GM15510 (cell line): ENCODE measurements around the gene SNCB.

Source experiments
- POLR2A ChIP-seq: IDR thresholded peaks from 3 replicates; pipeline ENCODE4 v1.6.1; 2011; ENCODE audit warnings: borderline replicate concordance; ENCODE audit not compliant: insufficient read length; ENCODE audit errors: extremely low read depth

Gene SNCB

GRCh38 chr5:176665517-176665916 is 35.2 kb upstream of the SNCB start:
- no peak for TF ChIP-seq POLR2A

GRCh38 chr5:176664886-176665285 is 34.6 kb upstream of the SNCB start:
- no peak for TF ChIP-seq POLR2A

- TF ChIP-seq POLR2A, result no peak
These were observed 34.1 kb upstream of the SNCB start for GRCh38 chr5:176664479-176664878.

GRCh38 chr5:176663566-176663965 is 33.2 kb upstream of the SNCB start:
- no peak for TF ChIP-seq POLR2A

GRCh38 chr5:176662371-176663333 is 32.3 kb upstream of the SNCB start:
- TF ChIP-seq POLR2A, result no peak

- TF ChIP-seq POLR2A, result no peak
These were observed 31.3 kb upstream of the SNCB start for GRCh38 chr5:176661676-176662075.

GRCh38 chr5:176660860-176661641 is 30.7 kb upstream of the SNCB start:
- TF ChIP-seq POLR2A, result no peak

- TF ChIP-seq POLR2A, result no peak
These were observed 30.2 kb upstream of the SNCB start for GRCh38 chr5:176660530-176660859.

GRCh38 chr5:176659860-176660461 is 29.6 kb upstream of the SNCB start:
- no peak for TF ChIP-seq POLR2A

GRCh38 chr5:176659512-176659839 is 29.1 kb upstream of the SNCB start:
- TF ChIP-seq POLR2A, result no peak

GRCh38 chr5:176658817-176659511 is 28.6 kb upstream of the SNCB start:
- TF ChIP-seq POLR2A, result no peak

- TF ChIP-seq POLR2A, result no peak
These were observed 27.8 kb upstream of the SNCB start for GRCh38 chr5:176658007-176658599.

GRCh38 chr5:176656467-176656990 is 26.2 kb upstream of the SNCB start:
- TF ChIP-seq POLR2A, result no peak

GRCh38 chr5:176654856-176655255 is 24.5 kb upstream of the SNCB start:
- no peak for TF ChIP-seq POLR2A
